T-helper 2 cell treated with Interferon-gamma antibody and Interleukin-4, amounts not matched to agents 5 μg/mL and 100 μg/mL, for 36 hours (primary cell): Measurements from ENCODE around the gene TMEM253.

ENCODE experiments used
- DNase-seq: peaks from one replicate; pipeline ENCODE4 v3.0.0; 2021; ENCODE audit warnings: low spot score
- H3K27ac Mint-ChIP-seq: one replicate; pipeline ENCODE4 v1.8.0; 2021; ENCODE audit warnings: mild to moderate bottlenecking, mixed read lengths
- H3K27me3 Mint-ChIP-seq: one replicate; pipeline ENCODE4 v1.8.0; 2021; ENCODE audit warnings: low read depth, mixed read lengths
- H3K36me3 Mint-ChIP-seq: one replicate; pipeline ENCODE4 v1.8.0; 2021; ENCODE audit warnings: low read depth, mixed read lengths
- H3K4me1 Mint-ChIP-seq: one replicate; pipeline ENCODE4 v1.8.0; 2021; ENCODE audit warnings: low read depth, mixed read lengths
- H3K4me3 Mint-ChIP-seq: one replicate; pipeline ENCODE4 v1.8.0; 2022; ENCODE audit warnings: mild to moderate bottlenecking, moderate library complexity, mixed read lengths
- H3K9me3 Mint-ChIP-seq: one replicate; pipeline ENCODE4 v1.8.0; 2021; ENCODE audit warnings: mixed read lengths

The TMEM253 gene

GRCh38 chr14:21090940-21091663 lies 9.8 kb upstream of the TMEM253 start:
- Mint-ChIP-seq H3K27ac (no peak overlapping the region), H3K4me3 (no peak overlapping the region)

GRCh38 chr14:21091821-21092272 lies 9.0 kb upstream of the TMEM253 start:
- Mint-ChIP-seq H3K4me3 (no peak overlapping the region), H3K36me3 (no peaks in the 10 kb centered on the region), H3K4me1 (peaks cover 13% of the 10 kb centered on the region), H3K9me3 (no peaks in the 10 kb centered on the region), H3K27me3 (peaks cover 3% of the 10 kb centered on the region), H3K27ac (no peak overlapping the region)
- no peak for DNase-seq

More at GRCh38 chr14:21090940-21091663, 9.8 kb upstream of the TMEM253 start:
- Mint-ChIP-seq H3K27me3 (peaks cover 3% of the 10 kb centered on the region), H3K9me3 (no peaks in the 10 kb centered on the region), H3K36me3 (no peaks in the 10 kb centered on the region), H3K4me1 (peaks cover 18% of the 10 kb centered on the region)
- DNase-seq = no peak

- Mint-ChIP-seq H3K36me3 (no peaks in the 10 kb centered on the region), H3K4me3 (no peak overlapping the region), H3K27me3 (peaks cover 8% of the 10 kb centered on the region), H3K9me3 (no peaks in the 10 kb centered on the region), H3K4me1 (peaks cover 15% of the 10 kb centered on the region), H3K27ac (no peak overlapping the region)
- DNase-seq = peak; percentile 80
Observed at GRCh38 chr14:21092273-21093011, 8.4 kb upstream of the TMEM253 start.

- Mint-ChIP-seq H3K4me3 (no peak overlapping the region), H3K27ac (no peak overlapping the region), H3K27me3 (peaks cover 8% of the 10 kb centered on the region), H3K9me3 (no peaks in the 10 kb centered on the region), H3K36me3 (no peaks in the 10 kb centered on the region), H3K4me1 (peaks cover 9% of the 10 kb centered on the region)
- no peak for DNase-seq
Observed at GRCh38 chr14:21093018-21093417, 7.8 kb upstream of the TMEM253 start.

GRCh38 chr14:21093769-21094681 lies 6.8 kb upstream of the TMEM253 start:
- Mint-ChIP-seq H3K4me1 (peaks cover 11% of the 10 kb centered on the region), H3K36me3 (no peaks in the 10 kb centered on the region), H3K9me3 (no peaks in the 10 kb centered on the region), H3K27ac (no peak overlapping the region), H3K4me3 (no peak overlapping the region), H3K27me3 (peaks cover 12% of the 10 kb centered on the region)
- no peak for DNase-seq

GRCh38 chr14:21095430-21096205 lies 5.2 kb upstream of the TMEM253 start:
- H3K9me3 Mint-ChIP-seq = no peaks in the 10 kb centered on the region
- DNase-seq = no peak
- H3K27me3 Mint-ChIP-seq = peaks cover 17% of the 10 kb centered on the region
- no peaks in the 10 kb centered on the region for H3K36me3 Mint-ChIP-seq
- no peak overlapping the region for H3K27ac Mint-ChIP-seq
- no peak overlapping the region for H3K4me3 Mint-ChIP-seq
- peaks cover 18% of the 10 kb centered on the region for H3K4me1 Mint-ChIP-seq

GRCh38 chr14:21096438-21096837 lies 4.4 kb upstream of the TMEM253 start:
- Mint-ChIP-seq H3K27me3 (peaks cover 17% of the 10 kb centered on the region), H3K9me3 (no peaks in the 10 kb centered on the region), H3K36me3 (no peaks in the 10 kb centered on the region), H3K4me3 (no peak overlapping the region), H3K27ac (no peak overlapping the region), H3K4me1 (peaks cover 19% of the 10 kb centered on the region)
- DNase-seq = no peak

- H3K4me3 Mint-ChIP-seq = peak overlapping the region; percentile 75
- H3K36me3 Mint-ChIP-seq = no peaks in the 10 kb centered on the region
- peaks cover 24% of the 10 kb centered on the region for H3K4me1 Mint-ChIP-seq
- peak overlapping the region; percentile 43 for H3K27ac Mint-ChIP-seq
- peaks cover 17% of the 10 kb centered on the region for H3K27me3 Mint-ChIP-seq
- no peaks in the 10 kb centered on the region for H3K9me3 Mint-ChIP-seq
- DNase-seq = no peak
Observed at GRCh38 chr14:21096978-21097635, 3.8 kb upstream of the TMEM253 start.

- H3K27ac Mint-ChIP-seq = peak overlapping the region; percentile 43
- H3K36me3 Mint-ChIP-seq = no peaks in the 10 kb centered on the region
- H3K4me3 Mint-ChIP-seq = peak overlapping the region; percentile 75
- H3K9me3 Mint-ChIP-seq = no peaks in the 10 kb centered on the region
- peaks cover 17% of the 10 kb centered on the region for H3K27me3 Mint-ChIP-seq
- no peak for DNase-seq
- peaks cover 28% of the 10 kb centered on the region for H3K4me1 Mint-ChIP-seq
Observed at GRCh38 chr14:21097636-21098075, 3.2 kb upstream of the TMEM253 start.

GRCh38 chr14:21098076-21098891 lies 2.6 kb upstream of the TMEM253 start, which contains the start of gene ZNF219:
ZNF219 (minus strand) TSS chr14:21098655; CDS start chr14:21093591, 5,064 bp downstream.
- H3K4me1 Mint-ChIP-seq = peaks cover 30% of the 10 kb centered on the region
- no peaks in the 10 kb centered on the region for H3K9me3 Mint-ChIP-seq
- no peaks in the 10 kb centered on the region for H3K36me3 Mint-ChIP-seq
- H3K4me3 Mint-ChIP-seq = peak within 1 kb of the TSS; percentile 86
- no peak for DNase-seq
- no peak within 1 kb of the TSS for H3K27ac Mint-ChIP-seq
- peaks cover 17% of the 10 kb centered on the region for H3K27me3 Mint-ChIP-seq

GRCh38 chr14:21098892-21099595 lies 1.8 kb upstream of the TMEM253 start:
- Mint-ChIP-seq H3K9me3 (no peaks in the 10 kb centered on the region), H3K27ac (no peak overlapping the region), H3K36me3 (no peaks in the 10 kb centered on the region), H3K4me1 (peaks cover 32% of the 10 kb centered on the region), H3K27me3 (peaks cover 13% of the 10 kb centered on the region), H3K4me3 (peak overlapping the region; percentile 86)
- DNase-seq = no peak

GRCh38 chr14:21099596-21099985 lies 1.3 kb upstream of the TMEM253 start:
- H3K27me3 Mint-ChIP-seq = peaks cover 13% of the 10 kb centered on the region
- H3K4me1 Mint-ChIP-seq = peaks cover 33% of the 10 kb centered on the region
- H3K36me3 Mint-ChIP-seq = no peaks in the 10 kb centered on the region
- peak overlapping the region; percentile 86 for H3K4me3 Mint-ChIP-seq
- no peak for DNase-seq
- no peaks in the 10 kb centered on the region for H3K9me3 Mint-ChIP-seq
- no peak overlapping the region for H3K27ac Mint-ChIP-seq
